DMS153 treated with DMSO at 0.1 percent for 48 hours (cell line): ENCODE data around the gene PHETA1.
"Not testable (repeated sequence)": the region's sequence is repeated elsewhere in the genome, so short reads cannot be mapped to it uniquely, and the experiment has no call there.

Experiments used
- DNase-seq: peaks from one replicate; lab custom pipeline; 2025; ENCODE audit not compliant: unreplicated experiment; lab: John Stamatoyannopoulos, UW

The PHETA1 gene

DNA sequence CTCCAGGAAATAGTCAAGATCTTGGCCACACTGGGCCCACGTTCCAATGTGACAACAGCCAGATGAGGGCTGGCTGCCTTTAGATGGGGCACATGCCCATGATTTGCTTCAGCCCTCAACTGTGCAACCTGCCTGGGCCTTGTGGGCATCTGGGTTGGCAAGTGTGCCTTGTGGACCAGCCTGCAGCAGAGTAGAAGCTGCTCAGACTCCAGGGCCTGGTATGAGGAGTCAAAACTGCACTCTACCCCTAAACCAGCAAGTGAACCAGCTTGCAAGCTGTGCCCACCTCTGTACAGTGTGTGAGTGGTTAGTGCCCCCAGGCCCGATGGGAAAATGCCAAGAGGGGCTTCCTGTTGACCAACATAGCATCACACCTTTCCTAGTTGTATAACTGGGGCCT, 17.9 kb downstream of the PHETA1 start:
- no peak for DNase-seq

DNA sequence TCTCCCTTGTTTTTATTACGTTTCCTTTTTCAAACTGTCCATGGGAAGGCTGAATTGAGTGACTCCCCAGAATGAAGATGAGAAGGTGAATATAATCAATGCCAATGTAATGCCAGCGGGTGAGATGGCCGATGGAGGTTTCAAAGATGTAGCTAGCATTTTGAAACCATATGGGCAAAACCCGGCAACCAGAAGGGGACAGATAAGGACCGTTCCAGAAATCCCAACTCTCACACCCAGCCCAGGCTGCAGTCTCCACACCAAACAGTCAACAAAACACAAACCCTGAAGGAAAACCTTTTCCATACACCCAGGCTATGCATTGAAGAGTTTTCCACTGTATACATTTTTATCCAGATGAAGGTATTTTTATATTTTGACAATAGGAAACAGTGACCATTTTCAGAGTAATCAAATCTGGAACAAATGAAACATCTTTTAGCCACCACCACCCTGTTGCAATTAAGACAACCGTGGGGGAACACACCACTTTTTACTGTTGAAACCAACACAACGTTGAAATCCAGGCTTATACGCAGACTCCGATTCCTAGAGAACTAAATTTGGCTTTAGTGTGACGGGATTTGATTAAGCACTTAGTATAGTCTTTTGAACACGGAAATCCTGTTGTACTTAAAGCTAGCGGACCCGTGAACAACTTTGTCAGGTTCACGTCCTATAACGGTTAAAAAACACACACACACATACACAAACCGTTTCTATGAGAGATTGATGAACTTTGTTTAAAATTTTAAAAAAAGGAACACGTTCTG, 19.0 kb downstream of the PHETA1 start:
- DNase-seq = no peak

DNA sequence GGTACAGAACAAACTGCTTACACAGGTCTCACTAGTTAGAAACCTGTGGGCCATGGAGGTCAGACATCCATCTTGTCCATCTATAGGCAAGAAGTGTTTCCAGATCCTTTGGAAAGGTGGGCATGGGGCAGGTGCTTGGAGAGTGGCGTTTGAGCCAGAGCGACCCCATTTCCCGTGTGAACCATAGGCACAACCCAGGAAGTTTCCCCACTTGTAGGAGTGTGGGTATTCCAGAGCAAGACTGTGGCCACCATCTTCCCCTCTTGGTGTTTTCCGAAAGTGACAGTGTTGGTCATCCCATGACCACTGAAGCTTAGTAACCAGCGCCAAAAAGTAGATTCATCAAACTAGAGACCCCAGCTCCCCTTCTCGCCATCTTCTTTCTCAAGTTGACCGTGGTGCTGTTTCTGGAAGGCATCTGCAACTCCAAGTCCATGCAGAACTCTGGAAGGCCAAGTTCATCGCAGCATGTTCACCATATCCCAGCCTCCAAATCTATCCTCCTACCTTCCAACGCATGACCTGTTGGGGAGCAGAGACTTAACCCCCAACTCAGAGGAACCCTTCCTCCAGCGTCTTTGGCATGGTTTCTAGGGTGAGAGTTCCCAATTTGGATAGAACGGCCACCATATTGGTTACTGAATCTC, 19.7 kb downstream of the PHETA1 start:
- DNase-seq = no peak

- DNase-seq = no peak
Measured at GRCh38 chr12:111347891-111348644, 20.8 kb downstream of the PHETA1 start.

DNA sequence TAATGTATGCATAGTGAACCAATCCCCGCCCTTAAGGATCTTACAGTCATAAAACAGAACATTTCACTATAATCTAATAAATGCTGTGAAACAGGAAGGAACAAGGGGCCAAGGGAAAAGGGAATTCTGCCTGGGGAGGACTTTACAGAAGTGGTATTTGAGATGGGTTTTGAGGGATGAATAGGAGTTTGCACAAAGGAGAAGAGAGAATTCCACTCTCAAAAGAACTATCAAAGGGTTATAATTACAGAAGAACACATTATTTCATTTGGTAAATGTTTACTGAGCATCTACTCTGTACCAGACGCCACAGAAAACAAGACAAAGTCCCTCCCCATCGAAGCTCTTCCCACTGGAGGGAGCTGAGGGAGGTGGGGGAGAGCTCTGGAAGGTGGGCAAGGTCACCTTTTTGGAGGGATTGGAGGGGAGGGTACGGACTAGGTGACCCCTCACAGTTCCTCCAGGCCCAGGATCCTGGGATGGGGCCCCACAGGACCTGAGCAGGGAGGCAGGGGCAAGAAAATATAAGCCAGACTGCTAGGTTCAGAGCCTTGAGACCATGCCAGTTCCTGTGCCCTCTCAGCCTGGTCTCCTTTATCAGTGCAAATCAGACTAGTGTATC, 24.5 kb downstream of the PHETA1 start:
- DNase-seq = no peak

- no peak for DNase-seq
Measured at GRCh38 chr12:111343181-111343580, 25.7 kb downstream of the PHETA1 start.

GRCh38 chr12:111342376-111342775, 26.5 kb downstream of the PHETA1 start:
- no peak for DNase-seq

GRCh38 chr12:111341426-111342065, 27.3 kb downstream of the PHETA1 start:
- no peak for DNase-seq

- not testable (repeated sequence) for DNase-seq
Measured at GRCh38 chr12:111340680-111341079, 28.2 kb downstream of the PHETA1 start.

DNA sequence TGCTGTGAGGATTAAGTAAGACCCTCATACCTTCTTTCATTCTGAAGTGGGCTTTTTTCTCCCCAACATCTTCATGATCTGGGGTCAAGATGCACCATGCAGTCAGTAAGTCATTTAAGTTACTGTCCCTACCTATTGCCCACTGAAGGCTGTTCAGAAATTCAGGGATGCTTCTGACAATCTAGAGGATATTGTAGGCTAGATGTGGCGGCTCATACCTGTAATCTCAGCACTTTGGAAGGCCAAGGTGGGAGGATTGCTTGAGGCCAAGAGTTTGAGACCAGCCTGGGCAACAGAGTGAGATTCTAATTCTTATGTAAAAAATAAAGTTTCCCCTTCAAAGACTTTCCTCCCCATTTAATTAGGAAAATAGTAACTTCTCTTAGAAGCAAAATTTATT, 28.7 kb downstream of the PHETA1 start:
- DNase-seq = no peak

DNA sequence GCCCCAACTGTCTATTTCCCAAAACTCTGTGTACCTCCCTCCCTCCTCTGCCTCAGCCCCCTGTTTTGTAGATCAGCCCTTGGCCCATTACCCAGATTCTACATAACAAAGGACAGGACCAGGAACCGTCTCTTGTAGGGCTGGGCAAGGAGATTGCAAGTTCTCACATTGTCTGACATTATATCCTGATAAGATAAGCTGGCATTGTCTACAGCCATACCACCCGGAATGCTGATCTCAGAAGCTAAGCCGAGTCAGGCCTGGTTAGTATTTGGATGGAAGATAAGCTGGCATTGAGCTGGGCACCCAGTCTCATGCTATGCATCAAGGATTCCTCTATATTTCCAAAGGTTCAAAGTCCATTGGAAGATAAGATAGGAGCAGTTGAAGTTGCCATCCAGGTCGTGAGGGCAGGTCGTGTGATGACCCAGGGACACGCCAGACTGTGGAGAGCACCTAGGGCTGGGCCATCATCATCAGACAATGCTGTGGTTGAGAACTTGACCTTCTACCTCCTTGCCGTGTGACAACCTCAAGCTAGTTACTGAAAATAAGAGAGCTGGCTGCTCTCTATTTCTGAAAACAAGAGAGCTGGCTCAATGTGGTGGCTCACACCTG, 29.5 kb downstream of the PHETA1 start:
- no peak for DNase-seq

DNA sequence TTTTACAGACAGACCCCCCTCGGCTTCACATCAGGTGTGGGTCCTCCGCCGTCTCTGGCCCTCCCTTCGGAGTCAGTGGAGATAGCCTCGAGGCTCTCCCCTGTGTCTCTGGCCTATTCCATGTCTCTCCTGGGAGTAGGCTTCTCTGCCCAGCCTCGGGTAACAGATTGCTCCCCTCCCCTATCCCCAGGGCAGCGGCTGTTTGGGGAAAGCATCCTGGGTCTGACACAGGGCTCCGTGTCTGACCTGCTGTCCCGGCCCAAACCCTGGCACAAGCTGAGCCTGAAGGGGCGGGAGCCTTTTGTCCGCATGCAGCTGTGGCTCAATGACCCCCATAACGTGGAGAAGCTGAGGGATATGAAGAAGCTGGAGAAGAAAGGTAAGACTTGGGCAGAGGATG, 30.8 kb downstream of the PHETA1 start:
- DNase-seq = no peak

GRCh38 chr12:111337371-111337770, 31.5 kb downstream of the PHETA1 start:
- DNase-seq = no peak

DNA sequence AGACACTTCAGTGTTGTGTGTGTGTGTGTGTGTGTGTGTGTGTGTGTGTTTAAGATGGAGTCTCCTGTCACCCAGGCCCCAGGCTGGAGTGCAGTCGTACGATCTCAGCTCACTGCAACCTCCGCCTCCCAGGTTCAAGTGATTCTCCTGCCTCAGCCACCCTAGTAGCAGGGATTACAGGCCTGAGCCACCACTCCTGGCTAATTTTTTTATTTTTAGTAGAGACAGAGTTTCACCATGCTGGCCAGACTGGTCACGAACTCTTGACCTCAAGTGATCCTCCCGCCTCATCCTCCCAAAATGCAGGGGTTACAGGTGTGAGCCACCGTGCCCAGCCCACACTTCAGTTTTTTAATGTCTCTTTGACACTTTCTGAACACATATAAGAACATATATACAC, 32.5 kb downstream of the PHETA1 start:
- not testable (repeated sequence) for DNase-seq

GRCh38 chr12:111335811-111336210, 33.1 kb downstream of the PHETA1 start:
- DNase-seq = no peak

DNA sequence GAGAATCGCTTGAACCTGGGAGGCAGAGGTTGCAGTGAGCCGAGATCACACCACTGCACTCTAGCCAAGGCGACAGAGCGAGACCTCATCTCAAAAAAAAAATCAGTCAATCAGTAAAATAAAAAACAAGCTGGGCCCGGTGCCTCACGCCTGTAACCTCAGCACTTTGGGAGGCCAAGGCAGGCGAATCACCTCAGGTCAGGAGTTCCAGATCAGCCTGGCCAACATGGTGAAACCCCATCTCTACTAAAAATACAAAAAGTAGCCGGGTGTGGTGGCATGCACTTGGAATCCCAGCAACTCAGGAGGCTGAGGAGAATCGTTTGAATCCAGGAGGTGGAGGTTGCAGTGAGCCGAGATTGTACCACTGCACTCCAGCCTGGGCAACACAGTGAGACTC, 33.6 kb downstream of the PHETA1 start:
- not testable (repeated sequence) for DNase-seq

DNA sequence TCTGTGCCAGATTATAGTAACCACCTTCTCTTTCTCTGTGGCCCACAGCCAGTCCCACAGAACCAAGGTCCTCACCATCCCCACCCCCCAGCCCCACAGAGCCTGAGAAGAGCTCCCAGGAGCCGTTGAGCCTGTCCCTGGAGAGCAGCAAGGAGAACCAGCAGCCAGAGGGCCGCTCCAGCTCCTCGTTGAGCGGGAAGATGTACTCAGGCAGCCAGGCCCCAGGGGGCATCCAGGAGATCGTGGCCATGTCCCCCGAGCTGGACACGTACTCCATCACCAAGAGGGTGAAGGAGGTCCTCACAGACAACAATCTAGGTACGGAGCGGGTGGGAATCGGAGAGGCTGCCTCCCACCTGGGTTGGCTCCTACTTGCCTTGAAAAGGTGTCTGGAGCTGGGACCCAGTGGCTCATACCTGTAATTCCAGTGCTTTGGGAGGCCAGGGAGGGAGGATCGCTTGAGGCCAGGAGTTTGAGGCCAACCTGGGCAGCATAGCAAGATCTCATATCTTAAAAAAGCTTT, 34.4 kb downstream of the PHETA1 start:
- DNase-seq = no peak

GRCh38 chr12:111330800-111331752, 37.8 kb downstream of the PHETA1 start:
- DNase-seq = no peak

- no peak for DNase-seq
Measured at GRCh38 chr12:111328138-111328537, 40.8 kb downstream of the PHETA1 start.
